ENCODE results near the gene LAMC3.

LAMC3 gene

GRCh38 chr9:131117762-131118145 lies 108.8 kb downstream of the LAMC3 start:
- TF ChIP-seq, protein P1, sequence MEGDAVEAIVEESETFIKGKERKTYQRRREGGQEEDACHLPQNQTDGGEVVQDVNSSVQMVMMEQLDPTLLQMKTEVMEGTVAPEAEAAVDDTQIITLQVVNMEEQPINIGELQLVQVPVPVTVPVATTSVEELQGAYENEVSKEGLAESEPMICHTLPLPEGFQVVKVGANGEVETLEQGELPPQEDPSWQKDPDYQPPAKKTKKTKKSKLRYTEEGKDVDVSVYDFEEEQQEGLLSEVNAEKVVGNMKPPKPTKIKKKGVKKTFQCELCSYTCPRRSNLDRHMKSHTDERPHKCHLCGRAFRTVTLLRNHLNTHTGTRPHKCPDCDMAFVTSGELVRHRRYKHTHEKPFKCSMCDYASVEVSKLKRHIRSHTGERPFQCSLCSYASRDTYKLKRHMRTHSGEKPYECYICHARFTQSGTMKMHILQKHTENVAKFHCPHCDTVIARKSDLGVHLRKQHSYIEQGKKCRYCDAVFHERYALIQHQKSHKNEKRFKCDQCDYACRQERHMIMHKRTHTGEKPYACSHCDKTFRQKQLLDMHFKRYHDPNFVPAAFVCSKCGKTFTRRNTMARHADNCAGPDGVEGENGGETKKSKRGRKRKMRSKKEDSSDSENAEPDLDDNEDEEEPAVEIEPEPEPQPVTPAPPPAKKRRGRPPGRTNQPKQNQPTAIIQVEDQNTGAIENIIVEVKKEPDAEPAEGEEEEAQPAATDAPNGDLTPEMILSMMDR (IDR thresholded peaks at IDR 0.05) = no peak

DNA sequence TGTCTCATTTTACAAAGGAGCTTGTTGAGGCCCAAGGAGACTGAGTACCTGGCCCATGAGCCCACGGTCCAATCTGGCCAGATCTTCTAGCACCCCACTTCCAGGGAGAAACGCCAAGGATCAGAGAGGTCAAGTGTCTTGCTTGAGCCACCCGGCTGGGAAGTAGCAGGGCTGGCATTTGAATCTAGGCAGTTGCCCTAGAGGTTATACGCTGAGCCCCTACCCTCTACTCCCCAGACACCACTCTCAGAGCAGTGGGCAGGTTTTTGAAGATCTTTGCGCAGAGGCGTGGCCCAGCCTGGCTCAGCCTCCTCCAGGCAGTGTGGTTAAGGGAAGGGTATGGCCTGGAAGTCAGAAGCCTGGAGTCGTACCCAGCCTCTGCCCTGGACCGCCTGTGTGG lies 110.6 kb downstream of the LAMC3 start:
- TF ChIP-seq, protein P1 (IDR thresholded peaks at IDR 0.05) = no peak

- TF ChIP-seq, protein P1 (IDR thresholded peaks at IDR 0.05) = no peak
Observed at GRCh38 chr9:131120620-131121228, 111.8 kb downstream of the LAMC3 start.

- TF ChIP-seq, protein P1 (IDR thresholded peaks at IDR 0.05) = no peak
Observed at GRCh38 chr9:131121346-131121745, 112.4 kb downstream of the LAMC3 start.

DNA sequence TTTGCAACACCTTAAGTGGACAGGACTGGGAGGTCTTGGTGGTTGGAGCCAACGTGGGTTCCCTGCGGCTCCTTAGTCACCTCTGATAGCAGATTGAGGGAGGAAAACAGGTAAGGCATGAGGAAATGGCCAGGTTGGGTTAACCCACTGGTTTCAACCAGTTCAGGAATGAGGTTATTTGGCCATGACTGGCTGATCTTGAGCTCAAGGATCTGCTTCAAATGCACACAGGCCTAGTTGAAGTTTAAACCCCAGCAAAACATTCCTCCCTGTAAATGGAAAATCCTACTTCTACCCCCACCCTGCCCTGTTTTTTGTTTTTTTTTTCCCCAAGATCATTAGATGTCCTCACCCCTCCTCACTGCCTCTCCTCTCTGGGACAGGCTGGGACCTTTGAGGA lies 113.2 kb downstream of the LAMC3 start:
- TF ChIP-seq, protein P1 (IDR thresholded peaks at IDR 0.05) = no peak

GRCh38 chr9:131125038-131125287 lies 116.0 kb downstream of the LAMC3 start:
- TF ChIP-seq, protein P1 (IDR thresholded peaks at IDR 0.05) = no peak

DNA sequence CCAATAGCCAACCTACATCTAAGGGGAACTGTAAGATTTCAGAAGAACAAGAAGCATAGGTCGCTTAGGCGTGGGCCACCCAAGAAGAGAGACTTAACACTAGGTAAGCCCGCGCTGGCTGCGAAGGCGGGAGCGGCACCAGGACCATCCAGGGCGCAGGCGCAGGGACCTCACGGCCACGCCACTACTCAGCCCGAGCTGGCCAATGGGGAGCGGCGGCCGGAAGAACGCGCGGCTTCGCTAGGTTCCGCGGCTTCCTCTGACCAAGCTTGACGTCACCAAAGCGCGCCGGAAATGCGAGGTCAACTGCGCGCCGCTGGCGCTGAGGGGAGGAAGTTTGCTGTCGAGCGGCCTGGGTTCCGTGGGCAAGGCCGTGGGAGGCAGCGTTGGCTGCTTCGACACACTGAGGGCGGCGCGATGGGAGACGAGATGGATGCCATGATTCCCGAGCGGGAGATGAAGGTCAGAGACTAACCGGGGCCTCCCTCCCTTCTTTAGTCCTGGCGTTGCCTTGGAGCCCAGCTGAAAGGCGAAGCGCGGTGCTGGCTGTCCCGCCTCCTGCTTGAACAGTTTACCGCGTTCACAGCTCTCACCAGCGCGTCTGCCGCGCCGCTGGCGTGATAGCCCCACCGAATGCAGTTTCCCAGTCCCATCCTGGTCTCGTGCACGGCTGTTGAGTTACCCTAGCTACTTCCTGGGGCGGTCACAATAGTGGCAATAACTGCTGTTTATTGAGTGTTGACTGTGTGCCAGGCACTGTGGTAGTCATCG lies 116.5 kb downstream of the LAMC3 start, which contains the start of gene NUP214:
TSS of gene NUP214 (plus strand) at position 299 of the 771 bp plus-strand sequence. CDS start at position 418, 119 bp downstream.
- TF ChIP-seq, protein P1 (IDR thresholded peaks at IDR 0.05) = no peak
